H1 (cell line): ENCODE measurements around the gene CATSPERD.

ENCODE experiments used
- ASH2L ChIP-seq: fragments of 200-600, 300-600 bp; sonication (generic); IDR thresholded peaks from one replicate; pipeline ENCODE4 v1.7.1; 2017; ENCODE audit warnings: low read length
- BCL11A ChIP-seq, 2 experiments: IDR thresholded peaks; one replicate each; pipeline ENCODE4 v1.6.1; 2011; ENCODE audit warnings: low read depth in 2 of 2, low read length in 2 of 2, mild to moderate bottlenecking in 2 of 2
- CREB1 ChIP-seq: IDR thresholded peaks from 2 replicates; pipeline ENCODE4 v1.6.1; 2012; ENCODE audit warnings: inconsistent platforms
- CTCF ChIP-seq, 3 experiments: IDR thresholded peaks; 1 replicate in 2 of 3; 2 replicates in 1 of 3; pipeline versions ENCODE4 v1.5.1 to v1.6.1; 2011; ENCODE audit warnings: low read length in 3 of 3, mild to moderate bottlenecking in 3 of 3, inconsistent platforms in 2 of 3, low read depth in 1 of 3, moderate library complexity in 1 of 3; ENCODE audit not compliant: insufficient read depth in 1 of 3; ENCODE audit errors: control extremely low read depth in 1 of 3
- EP300 ChIP-seq, 2 experiments: IDR thresholded peaks; 1 replicate in 1 of 2; 2 replicates in 1 of 2; pipeline ENCODE4 v1.6.1; 2011 to 2012; ENCODE audit warnings: low read depth in 2 of 2, low read length in 2 of 2, mild to moderate bottlenecking in 2 of 2, borderline replicate concordance in 1 of 2, inconsistent platforms in 1 of 2, moderate library complexity in 1 of 2
- MAX ChIP-seq: IDR thresholded peaks from 2 replicates; pipeline ENCODE4 v1.6.1; 2012; ENCODE audit warnings: inconsistent platforms
- PHF8 ChIP-seq: fragments of 200-600 bp; sonication (generic); conservative IDR thresholded peaks from 2 replicates; pipeline ENCODE4 v1.7.1; 2012; ENCODE audit warnings: low read depth, mild to moderate bottlenecking, inconsistent platforms, low read length, moderate library complexity
- POLR2A ChIP-seq, 2 experiments: IDR thresholded peaks; 1 replicate in 1 of 2; 2 replicates in 1 of 2; pipeline ENCODE4 v1.6.1; 2011; ENCODE audit warnings: low read depth in 2 of 2, low read length in 2 of 2, mild to moderate bottlenecking in 2 of 2; ENCODE audit errors: control extremely low read depth in 1 of 2
- RXRA ChIP-seq: IDR thresholded peaks from 2 replicates; pipeline ENCODE4 v1.6.1; 2011; ENCODE audit warnings: low read depth, mild to moderate bottlenecking, low read length, moderate library complexity; ENCODE audit not compliant: insufficient read depth
- SIRT6 ChIP-seq: IDR thresholded peaks from one replicate; pipeline ENCODE4 v1.7.1; 2012; ENCODE audit warnings: low read length, inconsistent platforms
- SP2 ChIP-seq: IDR thresholded peaks from 2 replicates; pipeline ENCODE4 v1.6.1; 2012; ENCODE audit warnings: mild to moderate bottlenecking, low read length, inconsistent platforms

GRCh38 chr19:5679289-5680083 lies 41.0 kb upstream of the CATSPERD start:
- no peak for TF ChIP-seq ASH2L
- TF ChIP-seq SIRT6: no peak
- no peak for TF ChIP-seq CTCF (IDR thresholded peaks at IDR 0.05; ENCODE audit: control extremely low read depth in 1 of 3, insufficient read depth in 1 of 3, low read depth in 1 of 3, low read length in 3 of 3)
- no peak for TF ChIP-seq PHF8
- TF ChIP-seq POLR2A (IDR thresholded peaks at IDR 0.05; ENCODE audit: control extremely low read depth in 1 of 2, low read depth in 2 of 2, low read length in 2 of 2): no peak
- TF ChIP-seq EP300 (IDR thresholded peaks at IDR 0.05; ENCODE audit: borderline replicate concordance in 1 of 2, low read depth in 2 of 2, low read length in 2 of 2): no peak
- TF ChIP-seq SP2: no peak
- no peak for TF ChIP-seq MAX
- TF ChIP-seq CREB1: no peak
- no peak for TF ChIP-seq BCL11A (IDR thresholded peaks at IDR 0.05; ENCODE audit: low read depth in 2 of 2, low read length in 2 of 2)
- no peak for TF ChIP-seq RXRA
